GM12891 (cell line): ENCODE data around the gene FDX1.

Source experiments
- PAX5 ChIP-seq: IDR thresholded peaks from 2 replicates; pipeline ENCODE4 v1.6.1; 2011; ENCODE audit warnings: low read length, moderate library complexity, mild to moderate bottlenecking; ENCODE audit not compliant: insufficient read depth, severe bottlenecking
- POLR2A ChIP-seq: IDR thresholded peaks from 2 replicates; pipeline ENCODE4 v1.6.1; 2011; ENCODE audit warnings: low read depth, low read length, control low read depth
- POLR2AphosphoS5 ChIP-seq: IDR thresholded peaks from 2 replicates; pipeline ENCODE4 v1.6.1; 2011; ENCODE audit warnings: low read depth, low read length, control low read depth
- POU2F2 ChIP-seq: IDR thresholded peaks from 2 replicates; pipeline ENCODE4 v1.6.1; 2011; ENCODE audit warnings: low read depth, mild to moderate bottlenecking, control low read depth, low read length, moderate library complexity
- SPI1 ChIP-seq: IDR thresholded peaks from 2 replicates; pipeline ENCODE4 v1.6.1; 2011; ENCODE audit warnings: low read depth, low read length, control low read depth
- TAF1 ChIP-seq: IDR thresholded peaks from 2 replicates; pipeline ENCODE4 v1.6.1; 2011; ENCODE audit warnings: low read depth, low read length, control low read depth

DNA sequence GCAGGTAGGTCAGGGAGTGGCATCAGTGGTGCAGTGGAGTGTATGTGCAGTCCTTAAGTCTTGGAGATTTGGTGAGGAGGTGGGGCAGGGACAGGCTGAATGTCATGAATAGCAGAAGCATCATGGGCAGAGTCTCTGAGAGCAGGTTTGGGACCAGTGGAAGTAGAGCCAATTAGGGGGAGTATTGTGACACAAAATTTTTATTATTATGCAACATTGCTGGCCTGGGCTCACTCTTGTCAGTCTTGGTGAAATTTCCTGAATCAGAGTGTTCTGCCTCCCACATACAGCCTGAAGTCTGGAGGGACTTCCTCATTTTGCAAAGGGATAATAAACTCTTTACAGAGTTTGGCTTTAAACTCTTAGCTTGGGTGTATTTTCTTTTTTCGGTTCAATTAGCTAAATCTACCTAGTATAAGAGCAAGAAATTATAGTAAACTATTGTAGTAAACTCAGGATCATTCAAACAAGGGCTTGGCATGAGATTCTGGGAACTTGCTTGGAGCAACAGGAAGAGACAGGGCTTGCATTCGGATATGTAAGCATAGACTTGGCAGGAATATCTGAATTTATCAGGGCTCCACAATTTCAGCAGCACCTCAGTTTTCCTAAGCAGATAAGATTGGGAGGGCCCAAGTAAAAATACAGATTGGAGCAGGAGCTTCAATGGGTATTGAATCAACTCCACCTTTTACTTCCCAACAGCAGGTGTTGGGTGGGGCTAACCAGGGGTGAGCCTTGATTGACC lies 67.7 kb downstream of the FDX1 start:
- no peak for TF ChIP-seq POU2F2
- TF ChIP-seq POLR2A = no peak
- TF ChIP-seq POLR2AphosphoS5 = no peak
- no peak for TF ChIP-seq TAF1
- TF ChIP-seq PAX5 = no peak
- TF ChIP-seq SPI1 = 0 out of 2 replicates have a peak, but pooled peaks have one; percentile 25
